Measurements from ENCODE around the gene CHRFAM7A. TPM values are rescaled to one million over a fixed set of nuclear protein-coding genes. Genes with fewer than 3 reads are reported as not detected.
"Not testable (repeated sequence)": the region's sequence is repeated elsewhere in the genome, so short reads cannot be mapped to it uniquely, and the experiment has no call there.

Gene CHRFAM7A
- polyA plus RNA-seq, 6 donors from 2014 or later: not detected

- not testable (repeated sequence) for H3K4me1 Mint-ChIP-seq; H3K9me3 Mint-ChIP-seq; ATAC-seq (ENCODE audit: low read depth in 2 of 2); H3K27me3 Mint-ChIP-seq; H3K27ac Mint-ChIP-seq; H3K36me3 Mint-ChIP-seq; DNase-seq; H3K4me3 Mint-ChIP-seq
Observed at GRCh38 chr15:30367246-30367645, 26.1 kb downstream of the CHRFAM7A start.

- not testable (repeated sequence) for H3K9me3 Mint-ChIP-seq; H3K36me3 Mint-ChIP-seq; DNase-seq; H3K4me1 Mint-ChIP-seq; H3K27me3 Mint-ChIP-seq; H3K27ac Mint-ChIP-seq; ATAC-seq (ENCODE audit: low read depth in 2 of 2); H3K4me3 Mint-ChIP-seq
Observed at GRCh38 chr15:30361404-30361803, 31.9 kb downstream of the CHRFAM7A start.

GRCh38 chr15:30360990-30361389 is 32.4 kb downstream of the CHRFAM7A start:
- not testable (repeated sequence) for H3K27ac Mint-ChIP-seq; H3K4me3 Mint-ChIP-seq; H3K4me1 Mint-ChIP-seq; ATAC-seq (ENCODE audit: low read depth in 2 of 2); DNase-seq; H3K36me3 Mint-ChIP-seq; H3K9me3 Mint-ChIP-seq; H3K27me3 Mint-ChIP-seq

- not testable (repeated sequence) for H3K4me3 Mint-ChIP-seq; H3K36me3 Mint-ChIP-seq; ATAC-seq (ENCODE audit: low read depth in 2 of 2); H3K9me3 Mint-ChIP-seq; H3K4me1 Mint-ChIP-seq; H3K27me3 Mint-ChIP-seq; H3K27ac Mint-ChIP-seq; DNase-seq
Observed at GRCh38 chr15:30355043-30355442, 38.3 kb downstream of the CHRFAM7A start.

- H3K4me3 Mint-ChIP-seq; H3K9me3 Mint-ChIP-seq; H3K36me3 Mint-ChIP-seq; H3K27me3 Mint-ChIP-seq; H3K27ac Mint-ChIP-seq; DNase-seq; H3K4me1 Mint-ChIP-seq; ATAC-seq (ENCODE audit: low read depth in 2 of 2): not testable (repeated sequence)
Observed at GRCh38 chr15:30349803-30350202, 43.5 kb downstream of the CHRFAM7A start.

- ATAC-seq (ENCODE audit: low read depth in 2 of 2); DNase-seq; H3K27me3 Mint-ChIP-seq; H3K27ac Mint-ChIP-seq; H3K9me3 Mint-ChIP-seq; H3K36me3 Mint-ChIP-seq; H3K4me1 Mint-ChIP-seq; H3K4me3 Mint-ChIP-seq: not testable (repeated sequence)
Observed at GRCh38 chr15:30336584-30336983, 56.8 kb downstream of the CHRFAM7A start.

GRCh38 chr15:30334152-30334551 is 59.2 kb downstream of the CHRFAM7A start:
- H3K4me1 Mint-ChIP-seq, H3K9me3 Mint-ChIP-seq, H3K27ac Mint-ChIP-seq, DNase-seq, H3K36me3 Mint-ChIP-seq, H3K4me3 Mint-ChIP-seq, H3K27me3 Mint-ChIP-seq: not testable (repeated sequence)
- ATAC-seq (ENCODE audit: low read depth in 2 of 2): peak in 1 of 2 donors; percentile 41

- not testable (repeated sequence) for H3K27ac Mint-ChIP-seq; H3K9me3 Mint-ChIP-seq; H3K4me3 Mint-ChIP-seq; H3K4me1 Mint-ChIP-seq; H3K36me3 Mint-ChIP-seq; ATAC-seq (ENCODE audit: low read depth in 2 of 2); H3K27me3 Mint-ChIP-seq; DNase-seq
Observed at GRCh38 chr15:30326145-30326544, 67.2 kb downstream of the CHRFAM7A start.

GRCh38 chr15:30321063-30321462 is 72.3 kb downstream of the CHRFAM7A start:
- H3K4me3 Mint-ChIP-seq; ATAC-seq (ENCODE audit: low read depth in 2 of 2): not testable (repeated sequence)

GRCh38 chr15:30315704-30316103 is 77.6 kb downstream of the CHRFAM7A start:
- not testable (repeated sequence) for H3K27ac Mint-ChIP-seq; H3K4me1 Mint-ChIP-seq; H3K36me3 Mint-ChIP-seq; H3K27me3 Mint-ChIP-seq; H3K4me3 Mint-ChIP-seq; DNase-seq; ATAC-seq (ENCODE audit: low read depth in 2 of 2); H3K9me3 Mint-ChIP-seq

More at GRCh38 chr15:30321063-30321462, 72.3 kb downstream of the CHRFAM7A start:
- H3K27me3 Mint-ChIP-seq, H3K36me3 Mint-ChIP-seq, H3K4me1 Mint-ChIP-seq, DNase-seq, H3K27ac Mint-ChIP-seq, H3K9me3 Mint-ChIP-seq: not testable (repeated sequence)

- not testable (repeated sequence) for H3K4me3 Mint-ChIP-seq; H3K9me3 Mint-ChIP-seq; H3K27me3 Mint-ChIP-seq; H3K4me1 Mint-ChIP-seq; DNase-seq; H3K36me3 Mint-ChIP-seq; H3K27ac Mint-ChIP-seq; ATAC-seq (ENCODE audit: low read depth in 2 of 2)
Observed at GRCh38 chr15:30310575-30310974, 82.8 kb downstream of the CHRFAM7A start.

Other genes starting within 250 kb of the CHRFAM7A start
- gene GOLGA8R, start 20.7 kb upstream of the CHRFAM7A start, polyA plus RNA-seq (ENCODE audit: low read depth in 6 of 6): under 1 TPM in 3 of 6 donors, not detected in 3; 0.08 to 0.37 (median 0.14) TPM
- not detected for gene GOLGA8Q, start 158.5 kb upstream of the CHRFAM7A start, polyA plus RNA-seq (ENCODE audit: low read depth in 6 of 6)
- gene GOLGA8H, start 210.5 kb upstream of the CHRFAM7A start, polyA plus RNA-seq (ENCODE audit: low read depth in 6 of 6): not detected